K562 (cell line): ENCODE data around the gene FAM234B. TPM values are rescaled to one million over a fixed set of nuclear protein-coding genes. Genes with fewer than 3 reads are reported as not detected.

Experiments used
- ATAC-seq: fragments of 200-7000 bp; cut with Tn5 transposase; 3 replicates; pipeline ENCODE4 v1.9.1; 2020; ENCODE audit warnings: moderate library complexity
- BruUV-seq: library from RNA; stranded (reverse); fragments of 400-500 nt; replicated peaks from 2 replicates; lab custom pipeline; 2021; lab: Mats Ljungman, UMichigan
- CTCF ChIA-PET: fragments of 300-600 bp; formaldehyde crosslinking; extraction: SDS; loops from one replicate; lab custom pipeline; 2021; ENCODE audit warnings: low intra/inter-chr PET ratio; lab: Yijun Ruan, JAX
- POLR2A ChIA-PET: fragments of 300-600, 350-650 bp; sonication (Branson Sonifier 250); formaldehyde crosslinking; extraction: SDS; loops from one replicate; lab custom pipeline; 2021; ENCODE audit warnings: antibody characterized with exemption, inconsistent platforms; lab: Yijun Ruan, JAX
- DNase-seq, 4 experiments: peaks; one replicate each; pipeline versions ENCODE4 v3.0.0 to v3.0.0-alpha.2; 2011 to 2018; ENCODE audit warnings: low spot score in 3 of 4, mixed read lengths in 3 of 4; ENCODE audit errors: extremely low read depth in 1 of 4
- FAIRE-seq: peaks from 2 replicates; lab custom pipeline; 2011; peaks lifted over from hg19 to GRCh38; lab: Jason Lieb, UNC
- H2AFZ ChIP-seq: 2 replicates; pipeline ENCODE4 v1.6.0; 2011; ENCODE audit warnings: low read depth, low read length, control low read depth, inconsistent platforms
- H3K27ac ChIP-seq: fragments of 200-600 bp; 3 replicates; pipeline ENCODE4 v1.8.0; 2011; ENCODE audit warnings: low read depth, mild to moderate bottlenecking, control low read depth, inconsistent platforms, low read length, moderate library complexity, mixed read lengths; ENCODE audit errors: extremely low read depth
- H3K27me3 ChIP-seq, 2 experiments: fragments of 300-600 bp in 1 of 2; 2 replicates in 1 of 2; 3 replicates in 1 of 2; pipeline versions ENCODE4 v1.6.0 to v1.8.0; 2011; ENCODE audit warnings: inconsistent platforms in 2 of 2, low read length in 2 of 2, mild to moderate bottlenecking in 1 of 2, mixed read lengths in 1 of 2, moderate library complexity in 1 of 2; ENCODE audit not compliant: control insufficient read depth in 2 of 2, insufficient read depth in 2 of 2
- H3K36me3 ChIP-seq: fragments of 300-600 bp; 3 replicates; pipeline ENCODE4 v1.8.0; 2011; ENCODE audit warnings: mild to moderate bottlenecking, low read length, inconsistent platforms; ENCODE audit not compliant: control insufficient read depth, insufficient read depth
- H3K4me1 ChIP-seq, 2 experiments: fragments of 200-600 bp in 1 of 2; replicated peaks in 1 of 2; 2 replicates in 1 of 2; 3 replicates in 1 of 2; pipeline versions ENCODE4 v1.5.1 to v1.8.0; 2011; ENCODE audit warnings: inconsistent platforms in 2 of 2, low read length in 2 of 2, mild to moderate bottlenecking in 1 of 2, mixed read lengths in 1 of 2, moderate library complexity in 1 of 2; ENCODE audit not compliant: control insufficient read depth in 2 of 2, insufficient read depth in 2 of 2
- H3K4me2 ChIP-seq: 2 replicates; pipeline ENCODE4 v1.6.1; 2011; ENCODE audit warnings: low read length, control low read depth, inconsistent platforms, mixed read lengths; ENCODE audit not compliant: insufficient read depth
- H3K4me3 ChIP-seq: fragments of 200-600 bp; sonication (generic), shearing (Covaris generic); 2 replicates; pipeline ENCODE4 v1.5.1; 2016; ENCODE audit warnings: control low read depth, inconsistent platforms
- H3K79me2 ChIP-seq: fragments of 200-600 bp; 3 replicates; pipeline ENCODE4 v1.8.0; 2011; ENCODE audit warnings: low read length, inconsistent platforms; ENCODE audit not compliant: control insufficient read depth, insufficient read depth
- H3K9ac ChIP-seq, 2 experiments: 2 replicates each; pipeline versions ENCODE4 v1.6.0 to v1.6.1; 2011; ENCODE audit warnings: low read depth in 2 of 2, low read length in 2 of 2, control low read depth in 1 of 2, inconsistent platforms in 1 of 2, mild to moderate bottlenecking in 1 of 2, mixed read lengths in 1 of 2; ENCODE audit not compliant: insufficient read depth in 1 of 2
- H3K9me1 ChIP-seq: one replicate; pipeline ENCODE4 v1.6.0; 2011; ENCODE audit warnings: inconsistent platforms, mild to moderate bottlenecking, low read length, moderate library complexity; ENCODE audit not compliant: control insufficient read depth, insufficient read depth
- H3K9me3 ChIP-seq: replicated peaks from 2 replicates; pipeline ENCODE4 v1.5.1; 2011; ENCODE audit warnings: low read depth, low read length, inconsistent platforms; ENCODE audit not compliant: control insufficient read depth, insufficient read depth
- H4K20me1 ChIP-seq: replicated peaks from 2 replicates; pipeline ENCODE4 v1.6.1; 2011; ENCODE audit warnings: low read length, inconsistent platforms, mixed read lengths; ENCODE audit not compliant: control insufficient read depth, insufficient read depth
- C11orf30 ChIP-seq: fragments of 450-650 bp; IDR thresholded peaks from 2 replicates; pipeline ENCODE4 v1.6.1; 2016; ENCODE audit warnings: low read depth, mild to moderate bottlenecking
- FOXK1 ChIP-seq: sonication (generic); formaldehyde crosslinking; IDR thresholded peaks from 2 replicates; pipeline ENCODE4 v1.8.0; 2022; ENCODE audit warnings: missing genetic modification reagents, mild to moderate bottlenecking, borderline replicate concordance
- HNRNPLL ChIP-seq: fragments of 200-400 bp; formaldehyde crosslinking; IDR thresholded peaks from 2 replicates; pipeline ENCODE4 v1.6.1; 2017; ENCODE audit warnings: low read length, low read depth, mild to moderate bottlenecking; ENCODE audit not compliant: poor library complexity, severe bottlenecking
- MAFF ChIP-seq: IDR thresholded peaks from 2 replicates; pipeline ENCODE4 v1.6.1; 2012; ENCODE audit warnings: low read length, improper control_type of control experiment
- MTF1 ChIP-seq: fragments of 250-450 bp; sonication (Bioruptor Pico); IDR thresholded peaks from 2 replicates; pipeline ENCODE4 v1.9.0; 2021; ENCODE audit warnings: moderate library complexity, mild to moderate bottlenecking, inconsistent platforms, borderline replicate concordance
- NFE2 ChIP-seq: IDR thresholded peaks from 2 replicates; pipeline ENCODE4 v1.6.1; 2014; ENCODE audit warnings: antibody characterized with exemption, low read depth
- RBM22 ChIP-seq: fragments of 200-400 bp; formaldehyde crosslinking; IDR thresholded peaks from 2 replicates; pipeline ENCODE4 v1.6.1; 2018; ENCODE audit warnings: low read length, low read depth; ENCODE audit not compliant: poor library complexity, severe bottlenecking
- SMARCC2 ChIP-seq: fragments of 450-650 bp; IDR thresholded peaks from 2 replicates; pipeline ENCODE4 v1.6.1; 2017; ENCODE audit warnings: antibody characterized with exemption, moderate library complexity, mild to moderate bottlenecking, low read depth
- ZNF316 ChIP-seq: fragments of 450-650 bp; IDR thresholded peaks from 2 replicates; pipeline ENCODE4 v1.6.1; 2016
- WGBS: fragments of 100-300 bp; shearing (Covaris generic); methylation state at CpG from one replicate; pipeline ENCODE4 v1.1.6; 2016; ENCODE audit warnings: low coverage, mixed read lengths; ENCODE audit not compliant: insufficient coverage; ENCODE audit errors: missing lambda C conversion rate; 5-methylcytosine and 5-hydroxymethylcytosine counted together
- in situ Hi-C: fragments of 300-500 bp; cut with MboI; formaldehyde crosslinking; loops from 4 replicates; pipeline ENCODE4 v1.15.0; 2018; ENCODE audit warnings: inconsistent platforms, mixed read lengths
- intact Hi-C: fragments of 100-400 bp; cut with micrococcal nuclease; formaldehyde crosslinking; loops from 2 replicates; pipeline ENCODE4 v1.14.2; 2022
- polyA plus RNA-seq, 8 experiments: library from polyadenylated mRNA; depleted of rRNA in 4 of 8; stranded (reverse) in 5 of 8; unstranded in 3 of 8; fragments of >200 nt; fragmentation: Nextera tagmentation in 2 of 8; fragmentation: Illumina TruSeq in 1 of 8; extraction: Ambion mirVana in 2 of 8; extraction: Trizol in 1 of 8; gene quantifications; 2 replicates each; pipeline versions ENCODE4 v1.2.1 to v1.2.3, GENCODE V29; 2011 to 2014; ENCODE audit warnings: inconsistent platforms in 1 of 8, missing spikeins in 1 of 8
- total RNA-seq, 7 experiments: library from RNA; depleted of rRNA in 6 of 7; stranded (reverse); fragments of >200 nt in 6 of 7; fragmentation: Illumina TruSeq in 2 of 7; extraction: Trizol in 2 of 7; gene quantifications; 2 replicates each; pipeline versions ENCODE4 v1.2.1 to v1.2.3, GENCODE V29; 2011 to 2021; ENCODE audit warnings: low replicate concordance in 1 of 7
- TF ChIP-seq, protein P1 (sequence below): fragments of 250-450 bp; sonication (Bioruptor Pico); IDR thresholded peaks from 2 replicates; pipeline ENCODE4 v1.9.0; 2021; ENCODE audit warnings: mild to moderate bottlenecking
- TF ChIP-seq, protein P2 (sequence below): sonication (generic); formaldehyde crosslinking; IDR thresholded peaks from 2 replicates; pipeline ENCODE4 v1.8.0; 2023; ENCODE audit warnings: mild to moderate bottlenecking, missing genetic modification reagents
- TF ChIP-seq, protein P3 (sequence below): fragments of 250-450 bp; sonication (Bioruptor Pico); IDR thresholded peaks from 2 replicates; pipeline ENCODE4 v1.8.0; 2021; ENCODE audit warnings: moderate library complexity, mild to moderate bottlenecking, inconsistent platforms

Gene FAM234B
- total and polyA plus RNA-seq, 9 of the 15 experiments (the other 6 are each of a cell fraction or from before 2014, with no cell fraction given) = 1.00 to 4.3 (median 2.0) TPM

DNA sequence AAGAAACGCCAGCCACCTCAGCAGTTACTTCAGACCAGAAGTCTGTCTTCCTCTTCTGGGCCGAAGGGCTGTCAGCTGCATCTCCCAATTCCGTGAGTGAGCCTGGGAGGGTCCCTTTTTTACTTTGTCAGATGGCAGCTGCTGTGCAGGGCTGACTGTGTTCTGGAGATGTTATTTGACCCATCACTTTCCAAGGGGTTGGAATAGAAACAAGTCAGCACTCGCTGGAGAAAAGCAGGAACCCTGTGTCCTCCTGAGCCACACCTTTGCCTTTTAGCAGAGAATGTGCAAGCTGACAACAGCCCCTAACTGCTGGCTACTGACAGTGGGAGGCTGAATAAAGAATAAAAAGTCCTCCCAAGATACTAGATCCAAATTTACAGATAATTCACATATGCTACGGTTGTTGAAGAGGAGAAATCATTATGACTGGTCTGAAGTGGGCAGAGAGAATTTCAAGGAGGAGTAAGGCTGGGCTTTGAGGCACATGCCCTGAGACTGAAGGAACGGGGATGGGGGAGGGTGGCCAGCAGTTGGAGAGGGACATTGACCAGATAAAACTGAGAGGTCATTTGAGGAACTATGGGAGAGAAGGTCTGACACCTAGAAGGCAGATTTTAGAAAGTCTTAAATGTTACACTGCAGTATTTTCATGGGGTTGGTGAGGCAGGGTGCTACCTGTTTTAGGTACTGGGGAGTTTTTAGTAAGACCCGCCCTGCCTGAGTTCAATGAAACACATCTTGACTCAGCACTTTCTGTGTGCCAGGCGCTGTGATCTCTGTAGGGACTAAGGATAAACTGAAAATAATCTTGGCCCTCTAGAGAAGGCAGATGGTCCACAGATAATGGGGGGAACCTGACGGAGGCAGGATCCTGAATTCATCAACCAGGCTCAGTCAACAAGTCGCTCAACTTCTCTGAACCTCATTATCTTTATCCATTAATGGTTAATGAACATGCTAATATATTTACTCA lies 27.4 kb downstream of the FAM234B start:
- in situ Hi-C loops = no loop called here
- Histone ChIP-seq H3K27me3 (no peaks in the 10 kb centered on the region), H4K20me1 (no peaks in the 10 kb centered on the region), H3K27ac (no peak overlapping the region), H3K4me2 (no peak overlapping the region; the same call in 1 of the 2 replicates), H3K4me1 (peaks cover 0 to 6% of the 10 kb centered on the region in 2 experiments; a peak in 2 of 5 replicates), H3K4me3 (no peak overlapping the region), H3K9me3 (no peaks in the 10 kb centered on the region), H3K9ac (no peak overlapping the region), H2AFZ (no peak overlapping the region), H3K79me2 (no peaks in the 10 kb centered on the region), H3K9me1 (no peaks in the 10 kb centered on the region), H3K36me3 (no peaks in the 10 kb centered on the region)
- ChIA-PET POLR2A (no interaction called here), CTCF (no interaction called here)
- intact Hi-C loops = no loop called here
- ATAC-seq = peak; percentile 41; the same call in 2 of the 3 replicates
- WGBS = 27% methylated on average over 10 of the region's 10 CpGs
- DNase-seq = peak in 2 of 4 experiments; percentile 9 to 11
- BruUV-seq = no TSS peak
- FAIRE-seq = peak; percentile 35
- TF ChIP-seq HNRNPLL = no peak
- peak; percentile 80 for TF ChIP-seq C11orf30
- TF ChIP-seq, protein P1, sequence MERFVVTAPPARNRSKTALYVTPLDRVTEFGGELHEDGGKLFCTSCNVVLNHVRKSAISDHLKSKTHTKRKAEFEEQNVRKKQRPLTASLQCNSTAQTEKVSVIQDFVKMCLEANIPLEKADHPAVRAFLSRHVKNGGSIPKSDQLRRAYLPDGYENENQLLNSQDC (CRISPR knock-in tag) = no peak
- TF ChIP-seq MTF1 (CRISPR knock-in tag) = no peak
- peak; percentile 73 for TF ChIP-seq NFE2
- no peak for TF ChIP-seq SMARCC2
- TF ChIP-seq ZNF316 = peak; percentile 86
- TF ChIP-seq, protein P2, sequence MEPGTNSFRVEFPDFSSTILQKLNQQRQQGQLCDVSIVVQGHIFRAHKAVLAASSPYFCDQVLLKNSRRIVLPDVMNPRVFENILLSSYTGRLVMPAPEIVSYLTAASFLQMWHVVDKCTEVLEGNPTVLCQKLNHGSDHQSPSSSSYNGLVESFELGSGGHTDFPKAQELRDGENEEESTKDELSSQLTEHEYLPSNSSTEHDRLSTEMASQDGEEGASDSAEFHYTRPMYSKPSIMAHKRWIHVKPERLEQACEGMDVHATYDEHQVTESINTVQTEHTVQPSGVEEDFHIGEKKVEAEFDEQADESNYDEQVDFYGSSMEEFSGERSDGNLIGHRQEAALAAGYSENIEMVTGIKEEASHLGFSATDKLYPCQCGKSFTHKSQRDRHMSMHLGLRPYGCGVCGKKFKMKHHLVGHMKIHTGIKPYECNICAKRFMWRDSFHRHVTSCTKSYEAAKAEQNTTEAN (CRISPR knock-in tag) = no peak
- no peak for TF ChIP-seq RBM22
- peak; percentile 18; the same call in 1 of the 2 replicates for TF ChIP-seq MAFF
- no peak for TF ChIP-seq FOXK1 (CRISPR knock-in tag)
- TF ChIP-seq, protein P3, sequence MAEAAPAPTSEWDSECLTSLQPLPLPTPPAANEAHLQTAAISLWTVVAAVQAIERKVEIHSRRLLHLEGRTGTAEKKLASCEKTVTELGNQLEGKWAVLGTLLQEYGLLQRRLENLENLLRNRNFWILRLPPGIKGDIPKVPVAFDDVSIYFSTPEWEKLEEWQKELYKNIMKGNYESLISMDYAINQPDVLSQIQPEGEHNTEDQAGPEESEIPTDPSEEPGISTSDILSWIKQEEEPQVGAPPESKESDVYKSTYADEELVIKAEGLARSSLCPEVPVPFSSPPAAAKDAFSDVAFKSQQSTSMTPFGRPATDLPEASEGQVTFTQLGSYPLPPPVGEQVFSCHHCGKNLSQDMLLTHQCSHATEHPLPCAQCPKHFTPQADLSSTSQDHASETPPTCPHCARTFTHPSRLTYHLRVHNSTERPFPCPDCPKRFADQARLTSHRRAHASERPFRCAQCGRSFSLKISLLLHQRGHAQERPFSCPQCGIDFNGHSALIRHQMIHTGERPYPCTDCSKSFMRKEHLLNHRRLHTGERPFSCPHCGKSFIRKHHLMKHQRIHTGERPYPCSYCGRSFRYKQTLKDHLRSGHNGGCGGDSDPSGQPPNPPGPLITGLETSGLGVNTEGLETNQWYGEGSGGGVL = no peak
